Left cardiac atrium (tissue), 4 donors: ENCODE measurements around the gene PFN1. TPM values are rescaled to one million over a fixed set of nuclear protein-coding genes. Genes with fewer than 3 reads are reported as not detected.
A peak's percentile ranks its signal among the peaks of the same experiment; 100 is the strongest.

Experiments
- ATAC-seq, 2 donors: fragments of 200-7000 bp; cut with Tn5 transposase; one replicate each; pipeline ENCODE4 v1.9.1; 2020; ENCODE audit warnings: mild to moderate bottlenecking in 2 of 2, moderate library complexity in 2 of 2
- DNase-seq: peaks from one replicate; pipeline ENCODE4 v3.0.0-alpha.2; 2020
- intact Hi-C, 2 donors: fragments of 100-400 bp; cut with DNase I; formaldehyde crosslinking; loops; one replicate each; pipeline versions ENCODE4 v1.14.1 to v1.15.1; 2022 to 2023
- total RNA-seq, 2 donors: library from RNA; stranded (reverse); fragmentation: NEBNext Ultra II Directional; extraction: Animal tissue kit (Norgen Biotek cat#: 25700); gene quantifications; one replicate each; pipeline ENCODE4 v1.2.1, GENCODE V29; 2021
- donor health status: DM: no; HTN: yes; CAD: no.
- donor health status: DM: no; HTN: yes; CAD: no; lungs with severe emphysema.
- donor health status: DM: yes; HTN: yes; CAD: no.
- donor health status: Dilated cardiomyopathy.

Gene PFN1
- total RNA-seq, 2 donors from 2014 or later = 254 to 303 TPM

- ATAC-seq = peak; percentile 18 to 70
- intact Hi-C loops = loop anchor here (5.0 to 10.0 kb wide), 2 partner anchors 82 to 191 kb away; partner anchors contain the start of genes ARRB2 (in 1 of the 2) and CAMTA2 (in 1 of the 2)
- peak; percentile 78 for DNase-seq
Observed at GRCh38 chr17:4903051-4903818, 45.1 kb downstream of the PFN1 start, which contains the start of gene CHRNE. Gene CHRNE (minus strand): TSS chr17:4903098. CDS start chr17:4903063, 35 bp downstream.

GRCh38 chr17:4902540-4902939 lies 45.8 kb downstream of the PFN1 start:
- intact Hi-C loops = loop anchor here (5.0 to 10.0 kb wide), 2 partner anchors 82 to 190 kb away; partner anchors contain the start of genes ARRB2 (in 1 of the 2) and CAMTA2 (in 1 of the 2)
- ATAC-seq = peak; percentile 1 to 6
- peak; percentile 31 for DNase-seq

DNA sequence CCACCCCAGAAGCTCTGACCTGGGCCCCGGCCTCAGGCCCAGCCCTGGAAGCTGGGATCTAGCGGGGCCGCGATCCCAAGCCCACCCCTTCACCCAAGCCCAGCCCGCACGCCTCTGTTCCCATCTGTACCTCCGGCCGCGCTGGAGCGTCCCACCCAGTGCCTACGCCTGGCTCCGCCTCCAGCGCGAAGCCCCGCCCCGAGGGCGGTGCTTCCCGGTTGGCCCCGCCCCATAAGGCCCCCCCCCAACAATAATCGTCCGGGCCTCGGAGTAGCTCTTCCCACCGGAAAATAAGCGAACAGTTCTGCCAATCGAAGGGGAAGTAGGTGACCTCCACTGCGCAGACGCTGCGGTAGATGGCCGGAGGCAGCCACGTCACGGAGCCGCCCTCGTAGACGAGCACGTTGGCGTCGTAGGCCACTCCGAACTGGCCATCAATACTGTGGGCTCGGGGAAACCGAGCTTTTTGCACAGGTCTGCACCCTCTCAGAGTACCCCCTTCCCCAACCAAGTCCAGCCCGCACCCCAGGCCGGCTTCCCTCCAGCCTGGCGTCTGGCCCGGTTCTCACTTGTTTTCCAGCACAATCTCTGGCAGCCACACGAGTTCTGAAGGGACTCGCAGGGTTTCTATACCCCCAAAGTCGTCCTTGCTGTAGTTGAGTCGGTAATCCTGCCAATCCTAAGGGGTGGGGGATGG lies 46.5 kb downstream of the PFN1 start:
- intact Hi-C loops = loop anchor here (5.0 to 10.0 kb wide), 2 partner anchors 83 to 189 kb away; partner anchors contain the start of genes ARRB2 (in 1 of the 2) and CAMTA2 (in 1 of the 2)
- DNase-seq (peak; percentile 66), ATAC-seq (peak in 1 of 2 donors; percentile 60)

DNA sequence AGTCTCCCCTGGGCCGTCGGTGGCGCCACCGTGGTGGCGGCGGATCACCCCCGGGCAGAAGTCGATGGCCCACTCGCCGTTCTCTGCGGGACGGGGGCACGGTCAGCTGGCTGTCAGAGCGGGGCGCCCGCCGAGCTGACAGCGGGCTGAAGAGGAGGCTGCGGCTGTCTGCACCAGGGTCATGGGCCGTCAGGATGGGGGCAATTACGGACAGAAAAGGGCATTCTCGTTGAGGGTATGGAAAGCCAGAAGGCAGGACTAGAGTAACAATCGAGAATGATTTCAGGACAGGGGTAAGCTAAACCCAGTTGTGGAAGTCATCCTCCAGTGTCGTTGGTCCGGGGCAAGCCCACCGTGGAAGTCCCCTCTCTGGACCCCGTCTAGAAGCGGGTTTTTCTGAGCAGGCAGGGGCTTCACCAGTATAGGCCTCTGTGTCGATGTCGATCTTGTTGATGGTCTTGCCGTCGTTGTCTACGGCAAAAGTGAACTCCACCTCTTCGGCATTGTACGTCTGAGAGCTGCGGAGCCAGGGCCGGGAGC lies 47.2 kb downstream of the PFN1 start:
- peak; percentile 18 for DNase-seq
- ATAC-seq = no peak
- intact Hi-C loops = loop anchor here (5.0 to 10.0 kb wide), 2 partner anchors 84 to 189 kb away; partner anchors contain the start of genes ARRB2 (in 1 of the 2) and CAMTA2 (in 1 of the 2)

DNA sequence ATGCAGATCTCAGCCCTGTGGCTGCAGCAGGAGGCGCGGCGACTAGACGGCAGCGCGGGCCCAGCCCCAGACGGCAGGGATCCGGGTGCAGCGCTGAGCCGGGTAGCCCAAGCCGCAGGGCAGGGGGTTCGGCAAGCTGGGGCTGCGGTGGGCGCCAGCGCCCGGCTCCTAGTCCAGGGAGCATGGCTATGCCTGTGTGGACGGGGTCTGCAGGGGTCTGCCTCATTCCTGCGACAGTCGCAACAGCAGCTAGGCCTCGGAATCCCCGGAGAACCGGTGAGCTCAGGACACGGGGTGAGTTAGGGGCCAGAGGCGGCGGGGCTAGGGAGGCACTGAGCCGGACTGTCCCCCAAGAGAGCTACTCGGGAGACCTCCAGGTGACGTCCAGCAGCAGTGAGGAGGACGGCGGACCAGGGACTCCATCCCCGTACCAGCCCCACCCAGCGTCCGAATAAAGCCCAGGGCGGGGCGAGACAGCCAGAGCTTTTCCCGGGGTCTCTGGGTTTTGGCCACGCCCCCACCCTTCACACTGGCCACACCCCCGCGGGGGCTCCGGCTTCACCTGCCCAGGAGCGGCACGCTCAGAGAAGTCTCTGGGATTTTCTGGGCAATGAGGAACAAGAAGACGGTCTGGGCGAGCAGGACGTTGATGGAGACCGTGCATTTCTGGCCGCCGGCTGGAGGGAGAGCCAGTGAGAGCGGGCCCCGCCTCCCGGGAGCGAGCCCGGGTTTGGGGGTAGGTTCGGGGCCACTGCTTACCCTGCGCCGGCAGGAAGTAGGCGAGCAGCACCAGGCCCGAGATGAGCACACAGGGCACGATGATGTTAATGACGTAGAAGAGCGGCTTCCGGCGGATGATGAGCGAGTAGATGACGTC lies 47.9 kb downstream of the PFN1 start:
- ATAC-seq = peak in 1 of 2 donors; percentile 0
- intact Hi-C loops = loop anchor here (5.0 to 10.0 kb wide), 2 partner anchors 84 to 188 kb away; partner anchors contain the start of genes ARRB2 (in 1 of the 2) and CAMTA2 (in 1 of the 2)
- DNase-seq = no peak

DNA sequence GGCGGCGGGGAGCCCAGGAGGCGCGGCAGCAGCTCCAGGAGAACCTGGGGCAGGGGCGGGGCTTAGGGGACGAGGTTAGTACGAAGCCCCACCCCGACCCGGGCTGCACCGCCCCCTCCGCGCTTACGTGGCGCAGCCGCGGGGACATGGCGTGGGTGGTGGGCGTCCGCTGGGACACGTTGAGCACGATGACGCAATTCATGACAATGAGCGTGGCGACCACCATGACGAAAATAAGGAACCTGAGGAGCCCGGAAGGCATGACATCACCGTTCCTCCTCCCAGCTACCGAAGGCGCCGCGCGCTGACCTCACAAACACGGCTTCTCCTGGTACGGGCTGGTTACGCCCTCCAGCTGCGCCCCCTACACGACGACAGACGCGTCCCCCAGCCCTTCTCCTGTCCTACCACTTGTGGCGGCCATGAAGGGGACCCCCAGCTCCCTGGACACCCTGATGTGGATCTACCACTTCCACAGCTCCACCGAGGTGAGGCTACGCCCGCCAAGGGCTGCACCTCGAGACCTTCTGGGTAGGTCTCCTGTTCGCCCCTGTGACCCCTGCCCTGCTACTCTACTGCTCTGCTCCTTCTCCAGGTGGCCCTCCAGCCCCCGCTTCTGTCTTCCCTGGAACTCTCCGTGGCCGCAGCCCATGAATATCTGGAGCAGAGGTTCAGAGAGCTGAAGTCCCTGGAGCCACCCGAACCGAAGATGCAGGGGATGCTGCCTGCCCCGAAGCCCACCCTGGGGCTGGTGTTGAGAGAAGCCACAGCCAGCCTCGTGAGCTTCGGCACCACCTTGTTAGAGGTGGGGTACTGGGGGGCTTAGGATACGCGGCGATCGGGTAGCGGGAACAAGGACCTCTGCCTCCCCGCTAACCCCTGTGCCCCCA lies 48.7 kb downstream of the PFN1 start, which contains the start of gene C17orf107:
C17orf107 (plus strand) TSS at position 196 of the 890 bp plus-strand sequence; CDS start at position 423, 227 bp downstream.
- DNase-seq = peak; percentile 90
- intact Hi-C loops = loop anchor here (5.0 to 10.0 kb wide), 2 partner anchors 85 to 187 kb away; partner anchors contain the start of genes ARRB2 (in 1 of the 2) and CAMTA2 (in 1 of the 2)
- peak; percentile 56 to 65 for ATAC-seq

DNA sequence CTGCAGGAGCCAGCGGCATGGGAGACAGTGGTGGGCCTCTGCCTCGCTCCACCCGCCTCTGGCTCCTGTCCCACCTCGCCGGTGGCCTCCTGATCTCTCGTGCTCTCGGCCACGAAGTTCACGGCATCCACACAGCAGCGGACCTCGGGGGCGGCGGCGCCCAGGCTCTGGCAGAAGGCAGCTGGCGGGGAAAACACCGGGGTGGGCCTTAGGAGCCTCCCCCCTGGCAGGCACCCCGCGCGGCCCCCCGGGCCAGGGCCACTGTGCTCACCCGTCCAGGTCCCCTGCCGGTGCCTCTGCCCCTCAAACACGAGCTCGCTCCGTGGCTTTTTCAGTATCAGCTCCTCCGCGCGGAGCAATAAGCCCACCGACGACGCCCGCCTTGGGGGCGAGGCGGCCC lies 49.4 kb downstream of the PFN1 start:
- peak in 1 of 2 donors; percentile 0 for ATAC-seq
- intact Hi-C loops = no loop called here

DNA sequence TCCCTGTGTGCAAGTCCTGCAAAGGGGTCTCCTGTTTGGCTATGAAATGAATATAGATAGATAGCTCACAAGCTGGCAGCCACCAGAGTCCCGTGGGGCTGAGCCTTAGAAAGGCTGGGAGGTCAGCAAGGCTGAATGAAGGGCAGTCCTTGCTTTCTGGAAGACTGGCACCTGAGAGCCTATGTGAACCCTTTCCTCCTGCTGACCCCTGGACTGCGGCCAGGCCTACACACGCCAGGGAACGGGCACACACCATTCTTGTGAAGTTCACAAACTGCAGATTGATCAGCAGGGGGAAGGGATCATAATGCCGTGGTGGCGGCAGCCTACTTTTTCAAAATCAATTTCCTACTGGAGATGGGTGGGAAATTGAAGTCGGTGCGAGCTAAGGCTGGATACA lies 50.0 kb downstream of the PFN1 start:
- intact Hi-C loops = no loop called here
- DNase-seq (peak; percentile 19), ATAC-seq (no peak)

More for the DNA sequence above, 49.4 kb downstream of the PFN1 start:
- DNase-seq = peak; percentile 55

GRCh38 chr17:4897785-4898184 lies 50.5 kb downstream of the PFN1 start:
- intact Hi-C loops = no loop called here
- ATAC-seq = no peak
- peak; percentile 20 for DNase-seq

GRCh38 chr17:4897198-4897687 lies 51.1 kb downstream of the PFN1 start:
- ATAC-seq (no peak), DNase-seq (peak; percentile 30)
- intact Hi-C loops = no loop called here

- ATAC-seq (no peak), DNase-seq (peak; percentile 19)
- intact Hi-C loops = no loop called here
Observed at GRCh38 chr17:4896332-4897197, 51.8 kb downstream of the PFN1 start.

DNA sequence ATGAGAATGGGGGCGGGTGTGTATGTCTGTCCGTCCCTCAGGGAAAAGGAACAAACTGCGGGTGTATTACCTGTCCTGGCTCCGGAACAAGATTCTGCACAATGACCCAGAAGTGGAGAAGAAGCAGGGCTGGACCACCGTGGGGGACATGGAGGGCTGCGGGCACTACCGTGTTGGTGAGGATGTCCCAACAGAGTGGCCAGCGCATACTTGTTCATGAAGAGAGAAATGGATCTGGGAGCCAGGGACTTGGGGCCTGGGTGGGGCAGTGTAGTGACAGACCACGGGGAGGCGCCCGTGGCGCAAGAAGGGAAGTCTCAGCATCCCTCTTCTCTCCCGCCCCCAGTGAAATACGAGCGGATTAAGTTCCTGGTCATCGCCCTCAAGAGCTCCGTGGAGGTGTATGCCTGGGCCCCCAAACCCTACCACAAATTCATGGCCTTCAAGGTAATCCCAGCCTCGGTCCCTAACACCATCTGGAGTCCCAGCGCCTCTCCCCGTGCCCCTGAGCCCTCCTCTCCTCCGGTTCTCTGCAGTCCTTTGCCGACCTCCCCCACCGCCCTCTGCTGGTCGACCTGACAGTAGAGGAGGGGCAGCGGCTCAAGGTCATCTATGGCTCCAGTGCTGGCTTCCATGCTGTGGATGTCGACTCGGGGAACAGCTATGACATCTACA lies 52.5 kb downstream of the PFN1 start:
- DNase-seq (peak; percentile 22), ATAC-seq (no peak)
- intact Hi-C loops = no loop called here
